Endodermal cell (in vitro differentiated cells): ENCODE data around the gene SF3A2. TPM values are rescaled to one million over a fixed set of nuclear protein-coding genes. Genes with fewer than 3 reads are reported as not detected.

ENCODE experiments used
- DNase-seq: peaks from one replicate; pipeline ENCODE4 v3.0.0-alpha.2; 2017
- H3K27ac ChIP-seq: 2 replicates; pipeline ENCODE4 v1.5.1; 2013; ENCODE audit warnings: mild to moderate bottlenecking, low read depth, low read length, moderate library complexity
- H3K27me3 ChIP-seq: 2 replicates; pipeline ENCODE4 v1.6.1; 2013; ENCODE audit warnings: mild to moderate bottlenecking, low read length, moderate library complexity; ENCODE audit not compliant: insufficient read depth, control insufficient read depth, poor library complexity, severe bottlenecking
- H3K36me3 ChIP-seq: 2 replicates; pipeline ENCODE4 v1.7.0; 2013; ENCODE audit warnings: mild to moderate bottlenecking, low read length, moderate library complexity; ENCODE audit not compliant: control insufficient read depth, insufficient read depth
- H3K4me1 ChIP-seq: one replicate; pipeline ENCODE4 v1.7.0; 2013; ENCODE audit warnings: low read length; ENCODE audit not compliant: control insufficient read depth, insufficient read depth
- H3K4me3 ChIP-seq: 2 replicates; pipeline ENCODE4 v1.5.1; 2013; ENCODE audit warnings: mild to moderate bottlenecking, low read length, moderate library complexity
- H3K9ac ChIP-seq: 2 replicates; pipeline ENCODE4 v1.6.1; 2013; ENCODE audit warnings: mild to moderate bottlenecking, low read length, moderate library complexity; ENCODE audit not compliant: poor library complexity, severe bottlenecking; ENCODE audit errors: extremely low read depth
- H3K9me3 ChIP-seq: 2 replicates; pipeline ENCODE4 v1.6.1; 2013; ENCODE audit warnings: mild to moderate bottlenecking, low read length, moderate library complexity; ENCODE audit not compliant: control insufficient read depth
- H3K27ac Mint-ChIP-seq: 2 replicates; pipeline ENCODE4 v1.8.0; 2020; ENCODE audit warnings: mixed read lengths
- H3K27me3 Mint-ChIP-seq: 2 replicates; pipeline ENCODE4 v1.8.0; 2021; ENCODE audit warnings: mild to moderate bottlenecking, mixed read lengths; ENCODE audit not compliant: insufficient read depth
- H3K36me3 Mint-ChIP-seq: 2 replicates; pipeline ENCODE4 v1.8.0; 2020; ENCODE audit warnings: low read depth, mixed read lengths
- H3K4me1 Mint-ChIP-seq: 2 replicates; pipeline ENCODE4 v1.8.0; 2020; ENCODE audit warnings: mixed read lengths
- H3K4me3 Mint-ChIP-seq: 2 replicates; pipeline ENCODE4 v1.8.0; 2020; ENCODE audit warnings: mild to moderate bottlenecking, moderate library complexity, mixed read lengths
- H3K9me3 Mint-ChIP-seq: 2 replicates; pipeline ENCODE4 v1.8.0; 2020; ENCODE audit warnings: mild to moderate bottlenecking, mixed read lengths
- CTCF ChIP-seq: fragments of 200-600 bp; sonication (generic); conservative IDR thresholded peaks from 2 replicates; pipeline ENCODE4 v1.5.0; 2021; ENCODE audit warnings: antibody characterized with exemption, mild to moderate bottlenecking
- WGBS, 2 experiments: methylation state at CpG; one replicate each; pipeline versions ENCODE4 v1.1.5 to v1.1.7; 2013; ENCODE audit warnings: missing lambda C conversion rate in 2 of 2, mixed read lengths in 1 of 2; ENCODE audit not compliant: insufficient coverage in 1 of 2, insufficient read length in 1 of 2; 5-methylcytosine and 5-hydroxymethylcytosine counted together
- total RNA-seq, 2 donors: library from RNA; stranded (reverse); fragmentation: NEBNext Ultra II Directional in 1 of 2; extraction: Animal tissue kit (Norgen Biotek cat#: 25700) in 1 of 2; gene quantifications; 2 replicates in 1 of 2; 3 replicates in 1 of 2; pipeline ENCODE4 v1.2.1, GENCODE V29; 2021

The SF3A2 gene
- total RNA-seq, 2 donors from 2014 or later: 126 to 132 TPM

GRCh38 chr19:2230807-2231533 is 5.7 kb upstream of the SF3A2 start:
- peak overlapping the region; percentile 82 for H3K27ac Mint-ChIP-seq
- H3K27ac ChIP-seq: no peak overlapping the region

GRCh38 chr19:2231621-2232221 is 4.9 kb upstream of the SF3A2 start:
- peak overlapping the region; percentile 82 for H3K27ac Mint-ChIP-seq
- peak overlapping the region; percentile 57 for H3K27ac ChIP-seq
- H3K4me3 Mint-ChIP-seq: no peak overlapping the region
- H3K36me3 Mint-ChIP-seq: peaks cover 28% of the 10 kb centered on the region
- no peaks in the 10 kb centered on the region for H3K9me3 ChIP-seq
- H3K27me3 ChIP-seq: no peaks in the 10 kb centered on the region
- TF ChIP-seq CTCF: peak; percentile 54
- H3K36me3 ChIP-seq: peaks cover 33% of the 10 kb centered on the region
- no peak overlapping the region for H3K9ac ChIP-seq
- H3K4me1 ChIP-seq: no peaks in the 10 kb centered on the region
- peaks cover 5% of the 10 kb centered on the region for H3K4me1 Mint-ChIP-seq
- H3K4me3 ChIP-seq: no peak overlapping the region
- WGBS, 2 experiments: 92 to 95% methylated on average over 13 to 21 of the region's 21 CpGs
- H3K9me3 Mint-ChIP-seq: no peaks in the 10 kb centered on the region
- peak; percentile 68 for DNase-seq
- no peaks in the 10 kb centered on the region for H3K27me3 Mint-ChIP-seq

More at GRCh38 chr19:2230807-2231533, 5.7 kb upstream of the SF3A2 start:
- Histone ChIP-seq H3K27me3 (no peaks in the 10 kb centered on the region), H3K4me1 (no peaks in the 10 kb centered on the region), H3K4me3 (no peak overlapping the region), H3K36me3 (peaks cover 33% of the 10 kb centered on the region), H3K9me3 (no peaks in the 10 kb centered on the region), H3K9ac (no peak overlapping the region)
- DNase-seq: no peak
- 90 to 100% methylated on average over 5 to 12 of the region's 12 CpGs for WGBS, 2 experiments
- Mint-ChIP-seq H3K9me3 (no peaks in the 10 kb centered on the region), H3K27me3 (no peaks in the 10 kb centered on the region), H3K4me3 (no peak overlapping the region), H3K36me3 (peaks cover 30% of the 10 kb centered on the region), H3K4me1 (peaks cover 5% of the 10 kb centered on the region)
- no peak for TF ChIP-seq CTCF

GRCh38 chr19:2232286-2233151 is 4.1 kb upstream of the SF3A2 start:
- Mint-ChIP-seq H3K4me3 (no peak overlapping the region), H3K27me3 (no peaks in the 10 kb centered on the region), H3K27ac (peak overlapping the region; percentile 52), H3K36me3 (peaks cover 31% of the 10 kb centered on the region), H3K9me3 (no peaks in the 10 kb centered on the region), H3K4me1 (peaks cover 5% of the 10 kb centered on the region)
- Histone ChIP-seq H3K27ac (peak overlapping the region; percentile 24), H3K4me1 (no peaks in the 10 kb centered on the region), H3K36me3 (peaks cover 33% of the 10 kb centered on the region), H3K4me3 (no peak overlapping the region), H3K9ac (no peak overlapping the region), H3K9me3 (no peaks in the 10 kb centered on the region), H3K27me3 (no peaks in the 10 kb centered on the region)
- no peak for DNase-seq
- 94 to 96% methylated on average over 23 to 28 of the region's 30 CpGs for WGBS, 2 experiments
- TF ChIP-seq CTCF: no peak
